ENCODE measurements around the gene ACHE.
"Not testable (repeated sequence)": the region's sequence is repeated elsewhere in the genome, so short reads cannot be mapped to it uniquely, and the experiment has no call there.

ACHE gene

GRCh38 chr7:100855515-100855914, 40.2 kb downstream of the ACHE start:
- H3K27ac ChIP-seq (ENCODE audit: low read depth, low read length), result no peak overlapping the region
- H3K27me3 ChIP-seq (ENCODE audit: control insufficient read depth, insufficient read depth, low read length), result no peaks in the 10 kb centered on the region
- H3K4me3 ChIP-seq (ENCODE audit: low read depth, low read length), result no peak overlapping the region
- no peaks in the 10 kb centered on the region for H3K9me3 ChIP-seq (ENCODE audit: control insufficient read depth, insufficient read depth, low read depth, low read length)
- H3K4me1 ChIP-seq (ENCODE audit: control insufficient read depth, insufficient read depth, low read length), result peaks cover 7% of the 10 kb centered on the region; the same call in 1 of the 2 replicates
- no peak overlapping the region for H3K9ac ChIP-seq (ENCODE audit: low read length)
- peaks cover 18% of the 10 kb centered on the region for H3K36me3 ChIP-seq (ENCODE audit: control insufficient read depth, insufficient read depth, low read length)

GRCh38 chr7:100854899-100855298, 40.8 kb downstream of the ACHE start:
- H3K9ac ChIP-seq (ENCODE audit: low read length), result not testable (repeated sequence)

GRCh38 chr7:100854146-100854895, 41.4 kb downstream of the ACHE start:
- H3K27ac ChIP-seq (ENCODE audit: low read depth, low read length), result no peak overlapping the region
- H3K36me3 ChIP-seq (ENCODE audit: control insufficient read depth, insufficient read depth, low read length), result peaks cover 10% of the 10 kb centered on the region
- no peak overlapping the region for H3K4me3 ChIP-seq (ENCODE audit: low read depth, low read length)
- H3K9me3 ChIP-seq (ENCODE audit: control insufficient read depth, insufficient read depth, low read depth, low read length), result no peaks in the 10 kb centered on the region
- H3K9ac ChIP-seq (ENCODE audit: low read length), result no peak overlapping the region
- H3K4me1 ChIP-seq (ENCODE audit: control insufficient read depth, insufficient read depth, low read length), result peaks cover 7% of the 10 kb centered on the region; the same call in 1 of the 2 replicates
- H3K27me3 ChIP-seq (ENCODE audit: control insufficient read depth, insufficient read depth, low read length), result no peaks in the 10 kb centered on the region

More at GRCh38 chr7:100854899-100855298, 40.8 kb downstream of the ACHE start:
- not testable (repeated sequence) for H3K4me1 ChIP-seq (ENCODE audit: control insufficient read depth, insufficient read depth, low read length); H3K4me3 ChIP-seq (ENCODE audit: low read depth, low read length); H3K9me3 ChIP-seq (ENCODE audit: control insufficient read depth, insufficient read depth, low read depth, low read length); H3K27me3 ChIP-seq (ENCODE audit: control insufficient read depth, insufficient read depth, low read length); H3K27ac ChIP-seq (ENCODE audit: low read depth, low read length)
- H3K36me3 ChIP-seq (ENCODE audit: control insufficient read depth, insufficient read depth, low read length), result peaks cover 12% of the 10 kb centered on the region

GRCh38 chr7:100852048-100852872, 43.4 kb downstream of the ACHE start, which contains the start of gene SLC12A9:
Gene SLC12A9 (plus strand): TSS chr7:100852713. CDS start chr7:100854198, 1,485 bp downstream.
- H3K4me1 ChIP-seq (ENCODE audit: control insufficient read depth, insufficient read depth, low read length), result peaks cover 7% of the 10 kb centered on the region; the same call in 1 of the 2 replicates
- H3K9me3 ChIP-seq (ENCODE audit: control insufficient read depth, insufficient read depth, low read depth, low read length), result no peaks in the 10 kb centered on the region
- no peaks in the 10 kb centered on the region for H3K27me3 ChIP-seq (ENCODE audit: control insufficient read depth, insufficient read depth, low read length)
- peak within 1 kb of the TSS; percentile 72 for H3K4me3 ChIP-seq (ENCODE audit: low read depth, low read length)
- peaks cover 8% of the 10 kb centered on the region; the same call in 1 of the 2 replicates for H3K36me3 ChIP-seq (ENCODE audit: control insufficient read depth, insufficient read depth, low read length)
- H3K27ac ChIP-seq (ENCODE audit: low read depth, low read length), result no peak within 1 kb of the TSS
- peak within 1 kb of the TSS; percentile 62 for H3K9ac ChIP-seq (ENCODE audit: low read length)

- no peak overlapping the region for H3K9ac ChIP-seq (ENCODE audit: low read length)
Measured at GRCh38 chr7:100847360-100847759, 48.3 kb downstream of the ACHE start.

GRCh38 chr7:100840470-100841100, 55.1 kb downstream of the ACHE start:
- H3K9me3 ChIP-seq (ENCODE audit: control insufficient read depth, insufficient read depth, low read depth, low read length), result no peaks in the 10 kb centered on the region
- no peaks in the 10 kb centered on the region for H3K36me3 ChIP-seq (ENCODE audit: control insufficient read depth, insufficient read depth, low read length)
- peaks cover 18% of the 10 kb centered on the region for H3K4me1 ChIP-seq (ENCODE audit: control insufficient read depth, insufficient read depth, low read length)
- H3K27me3 ChIP-seq (ENCODE audit: control insufficient read depth, insufficient read depth, low read length), result no peaks in the 10 kb centered on the region
- no peak overlapping the region for H3K27ac ChIP-seq (ENCODE audit: low read depth, low read length)
- no peak overlapping the region for H3K4me3 ChIP-seq (ENCODE audit: low read depth, low read length)
- H3K9ac ChIP-seq (ENCODE audit: low read length), result no peak overlapping the region

More at GRCh38 chr7:100847360-100847759, 48.3 kb downstream of the ACHE start:
- H3K4me3 ChIP-seq (ENCODE audit: low read depth, low read length), result no peak overlapping the region
- no peaks in the 10 kb centered on the region for H3K4me1 ChIP-seq (ENCODE audit: control insufficient read depth, insufficient read depth, low read length)
- H3K27ac ChIP-seq (ENCODE audit: low read depth, low read length), result no peak overlapping the region
- H3K27me3 ChIP-seq (ENCODE audit: control insufficient read depth, insufficient read depth, low read length), result no peaks in the 10 kb centered on the region
- peaks cover 4% of the 10 kb centered on the region; the same call in 1 of the 2 replicates for H3K36me3 ChIP-seq (ENCODE audit: control insufficient read depth, insufficient read depth, low read length)
- H3K9me3 ChIP-seq (ENCODE audit: control insufficient read depth, insufficient read depth, low read depth, low read length), result no peaks in the 10 kb centered on the region
